ENCODE results near the gene RSRC1. TPM values are rescaled to one million over a fixed set of nuclear protein-coding genes. Genes with fewer than 3 reads are reported as not detected.
"Not testable (repeated sequence)": the region's sequence is repeated elsewhere in the genome, so short reads cannot be mapped to it uniquely, and the experiment has no call there.

Gene RSRC1
- total and polyA plus RNA-seq, 10 donors, result 7.2 to 56.5 (median 33.1) TPM

DNA sequence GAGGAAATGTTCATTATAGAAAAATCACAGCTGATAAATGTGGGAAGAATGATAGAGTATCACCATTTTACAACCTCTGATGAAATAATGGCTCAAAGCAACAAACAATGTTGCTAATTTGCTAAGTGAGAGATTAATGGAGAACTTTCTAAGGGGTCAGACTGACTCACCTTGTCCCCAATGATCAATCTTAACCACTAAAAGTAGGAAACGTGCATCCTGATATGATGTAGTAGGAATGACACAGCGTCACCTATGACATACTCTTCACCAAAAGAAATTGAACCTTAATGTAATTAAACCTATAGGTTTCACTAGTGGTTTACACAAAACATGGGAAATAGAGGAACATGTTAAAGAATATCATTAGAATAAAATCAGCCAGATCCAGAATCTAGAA is 426.0 kb downstream of the RSRC1 start:
- WGBS, 5 donors, result 73 to 90% (median 83%) methylated on average over 2 of the region's 2 CpGs
- TF ChIP-seq, protein P1, sequence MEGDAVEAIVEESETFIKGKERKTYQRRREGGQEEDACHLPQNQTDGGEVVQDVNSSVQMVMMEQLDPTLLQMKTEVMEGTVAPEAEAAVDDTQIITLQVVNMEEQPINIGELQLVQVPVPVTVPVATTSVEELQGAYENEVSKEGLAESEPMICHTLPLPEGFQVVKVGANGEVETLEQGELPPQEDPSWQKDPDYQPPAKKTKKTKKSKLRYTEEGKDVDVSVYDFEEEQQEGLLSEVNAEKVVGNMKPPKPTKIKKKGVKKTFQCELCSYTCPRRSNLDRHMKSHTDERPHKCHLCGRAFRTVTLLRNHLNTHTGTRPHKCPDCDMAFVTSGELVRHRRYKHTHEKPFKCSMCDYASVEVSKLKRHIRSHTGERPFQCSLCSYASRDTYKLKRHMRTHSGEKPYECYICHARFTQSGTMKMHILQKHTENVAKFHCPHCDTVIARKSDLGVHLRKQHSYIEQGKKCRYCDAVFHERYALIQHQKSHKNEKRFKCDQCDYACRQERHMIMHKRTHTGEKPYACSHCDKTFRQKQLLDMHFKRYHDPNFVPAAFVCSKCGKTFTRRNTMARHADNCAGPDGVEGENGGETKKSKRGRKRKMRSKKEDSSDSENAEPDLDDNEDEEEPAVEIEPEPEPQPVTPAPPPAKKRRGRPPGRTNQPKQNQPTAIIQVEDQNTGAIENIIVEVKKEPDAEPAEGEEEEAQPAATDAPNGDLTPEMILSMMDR (IDR thresholded peaks at IDR 0.05 in 8 of 11, conservative IDR thresholded peaks at IDR 0.05 in 3 of 11), result no peak
- no peak for TF ChIP-seq POLR2AphosphoS5 (IDR thresholded peaks at IDR 0.05)
- no peak for TF ChIP-seq POLR2A (IDR thresholded peaks at IDR 0.05)
- Histone ChIP-seq H3K4me3 (no peak overlapping the region), H3K4me1 (no peaks in the 10 kb centered on the region), H3K27ac (no peak overlapping the region), H3K36me3 (peaks cover 0 to 2% (median 0%) of the 10 kb centered on the region in 6 donors), H3K27me3 (replicated peaks in 1 of 7) (no peaks in the 10 kb centered on the region), H3K9me3 (no peaks in the 10 kb centered on the region)
- intact Hi-C loops (cut with DNase I; ENCODE audit: low total_unique reads), result no loop called here
- no peak for DNase-seq

DNA sequence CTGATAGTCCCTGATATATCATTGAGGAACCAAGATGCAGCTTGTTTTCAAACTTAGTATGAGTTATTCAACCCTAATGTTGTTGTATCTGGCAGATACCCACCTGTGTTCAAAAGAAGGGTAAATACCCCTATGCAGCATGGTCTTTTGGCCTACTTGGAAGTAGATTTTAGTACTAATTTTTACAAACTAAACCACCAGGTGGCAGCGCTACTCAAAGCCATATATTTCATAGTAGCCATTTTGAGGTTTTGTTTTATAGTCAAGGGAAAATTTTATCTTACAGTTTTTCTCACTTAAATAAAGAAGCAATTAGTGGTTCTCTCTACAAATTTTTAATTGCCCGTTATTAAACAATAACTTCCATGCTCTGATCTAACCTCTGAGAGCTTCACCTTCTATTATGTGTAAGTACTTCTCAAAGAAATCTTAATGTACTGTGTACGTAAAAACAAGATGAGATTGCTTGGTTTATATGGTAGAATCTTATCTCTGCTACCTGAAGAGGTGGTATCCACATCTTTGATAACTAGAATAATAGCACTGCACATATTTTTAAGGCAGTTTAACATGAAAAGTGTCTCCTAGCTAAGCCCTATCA is 429.6 kb downstream of the RSRC1 start:
- Histone ChIP-seq H3K4me3 (no peak overlapping the region), H3K9me3 (no peaks in the 10 kb centered on the region), H3K27ac (no peak overlapping the region), H3K36me3 (peaks cover 0 to 20% (median 1%) of the 10 kb centered on the region in 6 donors), H3K4me1 (no peaks in the 10 kb centered on the region), H3K27me3 (replicated peaks in 1 of 7) (no peaks in the 10 kb centered on the region)
- no peak for DNase-seq
- WGBS, 5 donors, result 78 to 85% (median 80%) methylated on average over 3 of the region's 3 CpGs
- TF ChIP-seq, protein P1 (IDR thresholded peaks at IDR 0.05 in 8 of 11, conservative IDR thresholded peaks at IDR 0.05 in 3 of 11), result peak in 7 of 11 experiments; percentile 15 to 43 (median 36)
- TF ChIP-seq POLR2A (IDR thresholded peaks at IDR 0.05), result no peak
- intact Hi-C loops (cut with DNase I; ENCODE audit: low total_unique reads), result no loop called here

DNA sequence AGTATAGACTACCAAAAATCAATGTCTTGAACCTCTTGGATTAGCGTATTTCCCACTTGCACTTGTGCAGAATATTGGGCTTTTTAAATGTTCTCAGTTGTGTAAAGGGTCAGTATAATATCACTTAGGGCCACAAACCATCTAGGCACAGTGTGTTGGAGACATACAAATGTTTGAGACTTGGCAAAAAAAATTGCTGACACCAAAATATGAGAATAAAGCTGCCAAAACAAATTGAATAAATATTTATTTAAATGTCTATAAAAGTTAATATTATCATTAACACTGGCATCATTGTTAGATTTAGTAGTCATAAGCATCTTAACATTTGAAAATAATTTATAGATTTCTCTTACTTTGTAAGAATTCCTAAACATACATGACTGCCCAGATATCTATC is 430.2 kb downstream of the RSRC1 start:
- TF ChIP-seq POLR2A (IDR thresholded peaks at IDR 0.05), result no peak
- TF ChIP-seq POLR2AphosphoS5 (IDR thresholded peaks at IDR 0.05), result no peak
- TF ChIP-seq, protein P1 (IDR thresholded peaks at IDR 0.05 in 8 of 11, conservative IDR thresholded peaks at IDR 0.05 in 3 of 11), result no peak
- DNase-seq, result no peak
- 88 to 100% (median 96%) methylated on average over 1 of the region's 1 CpG for whole genome bisulfite sequencing, 5 donors
- no peak overlapping the region for H3K4me3 ChIP-seq
- intact Hi-C loops (cut with DNase I; ENCODE audit: low total_unique reads), result no loop called here
- H3K9me3 ChIP-seq, result no peaks in the 10 kb centered on the region
- H3K36me3 ChIP-seq, result peaks cover 0 to 25% (median 3%) of the 10 kb centered on the region in 6 donors
- H3K27me3 ChIP-seq (replicated peaks in 1 of 7), result no peaks in the 10 kb centered on the region
- no peak overlapping the region for H3K27ac ChIP-seq
- no peaks in the 10 kb centered on the region for H3K4me1 ChIP-seq

DNA sequence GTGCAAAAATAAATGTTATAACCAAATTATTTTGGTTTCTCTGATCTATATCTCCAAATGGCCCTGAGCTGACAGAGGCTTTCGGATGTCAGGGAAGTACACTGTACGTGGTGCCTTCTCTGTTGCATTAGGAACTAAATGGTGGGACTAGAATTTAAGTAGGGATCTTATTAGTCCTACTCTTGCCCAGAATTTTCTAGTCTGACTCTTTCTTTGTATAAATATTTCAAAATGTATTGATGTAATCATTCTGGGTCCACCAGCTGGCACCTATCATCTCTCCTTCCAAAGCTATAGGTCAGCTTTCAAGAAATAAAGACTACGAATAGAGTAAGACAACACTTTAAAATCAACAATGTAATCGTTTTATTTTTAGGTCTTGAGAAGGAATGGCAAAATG is 438.8 kb downstream of the RSRC1 start:
- 80 to 93% (median 90%) methylated on average over 4 of the region's 4 CpGs for WGBS, 5 donors
- Histone ChIP-seq H3K9me3 (peaks cover 0 to 7% (median 0%) of the 10 kb centered on the region in 8 donors), H3K36me3 (peaks cover 0 to 41% (median 3%) of the 10 kb centered on the region in 6 donors), H3K4me1 (no peaks in the 10 kb centered on the region), H3K4me3 (no peak overlapping the region), H3K27ac (no peak overlapping the region), H3K27me3 (replicated peaks in 1 of 7) (no peaks in the 10 kb centered on the region)
- intact Hi-C loops (cut with DNase I; ENCODE audit: low total_unique reads), result no loop called here
- TF ChIP-seq POLR2AphosphoS5 (IDR thresholded peaks at IDR 0.05) (no peak), POLR2A (IDR thresholded peaks at IDR 0.05) (no peak)
- TF ChIP-seq, protein P1 (IDR thresholded peaks at IDR 0.05 in 8 of 11, conservative IDR thresholded peaks at IDR 0.05 in 3 of 11), result no peak
- no peak for DNase-seq

DNA sequence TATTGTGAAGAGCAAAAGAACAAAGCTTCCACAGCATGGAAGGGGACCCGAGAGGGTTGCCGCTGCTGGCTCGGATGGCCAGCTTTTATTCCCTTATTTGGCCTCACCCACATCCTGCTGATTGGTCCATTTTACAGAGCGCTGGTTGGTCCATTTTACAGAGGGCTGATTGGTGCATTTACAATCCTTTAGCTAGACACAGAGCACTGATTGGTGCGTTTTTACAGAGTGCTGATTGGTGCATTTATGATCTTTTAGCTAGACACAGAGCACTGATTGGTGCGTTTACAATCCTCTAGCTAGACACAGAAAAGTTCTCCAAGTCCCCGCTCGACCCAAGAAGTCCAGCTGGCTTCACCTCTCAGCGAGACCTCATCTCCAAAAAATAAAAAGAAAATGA is 440.0 kb downstream of the RSRC1 start:
- H3K27ac ChIP-seq; intact Hi-C loops (cut with DNase I; ENCODE audit: low total_unique reads): not testable (repeated sequence)

More for the DNA sequence above, 440.0 kb downstream of the RSRC1 start:
- H3K4me3 ChIP-seq; DNase-seq; H3K4me1 ChIP-seq; H3K27me3 ChIP-seq (replicated peaks in 1 of 7); H3K9me3 ChIP-seq: not testable (repeated sequence)
- WGBS, 5 donors, result 95 to 99% (median 96%) methylated on average over 9 of the region's 9 CpGs
- H3K36me3 ChIP-seq, result peaks cover 0 to 28% (median 0%) of the 10 kb centered on the region in 6 donors

All from spleen (tissue), 11 donors.